ENCODE measurements around the gene COL23A1. TPM values are rescaled to one million over a fixed set of nuclear protein-coding genes. Genes with fewer than 3 reads are reported as not detected.
"Not testable (repeated sequence)": the region's sequence is repeated elsewhere in the genome, so short reads cannot be mapped to it uniquely, and the experiment has no call there.

Gene COL23A1
- total RNA-seq, 2 donors from 2014 or later: 2.0 to 3.0 TPM

- intact Hi-C loops (cut with DNase I): no loop called here
- DNase-seq (ENCODE audit: low spot score): peak; percentile 42
These were observed 259.3 kb downstream of the COL23A1 start for GRCh38 chr5:178330791-178331404.

- peak; percentile 71 for DNase-seq (ENCODE audit: low spot score)
- intact Hi-C loops (cut with DNase I): no loop called here
These were observed 261.1 kb downstream of the COL23A1 start for GRCh38 chr5:178328826-178329730.

- peak; percentile 28 for DNase-seq (ENCODE audit: low spot score)
- intact Hi-C loops (cut with DNase I): no loop called here
These were observed 262.1 kb downstream of the COL23A1 start for GRCh38 chr5:178327931-178328711.

GRCh38 chr5:178327446-178327845 lies 262.7 kb downstream of the COL23A1 start:
- intact Hi-C loops (cut with DNase I): no loop called here
- DNase-seq (ENCODE audit: low spot score): no peak

GRCh38 chr5:178326374-178326715 lies 263.8 kb downstream of the COL23A1 start:
- no peak for DNase-seq (ENCODE audit: low spot score)
- intact Hi-C loops (cut with DNase I): no loop called here

- intact Hi-C loops (cut with DNase I): no loop called here
These were observed 264.4 kb downstream of the COL23A1 start for GRCh38 chr5:178325679-178326373.

GRCh38 chr5:178325311-178325678 lies 264.9 kb downstream of the COL23A1 start:
- DNase-seq (ENCODE audit: low spot score): peak; percentile 59
- intact Hi-C loops (cut with DNase I): no loop called here

More at GRCh38 chr5:178325679-178326373, 264.4 kb downstream of the COL23A1 start:
- peak; percentile 64 for DNase-seq (ENCODE audit: low spot score)

- peak; percentile 68 for DNase-seq (ENCODE audit: low spot score)
- intact Hi-C loops (cut with DNase I): loop anchor here in 1 of 2 donors (5.0 kb wide), 1 partner anchor 518 kb away; no protein-coding TSS in a partner anchor
These were observed 265.5 kb downstream of the COL23A1 start for GRCh38 chr5:178324481-178325310.

GRCh38 chr5:178323961-178324360 lies 266.2 kb downstream of the COL23A1 start:
- peak; percentile 60 for DNase-seq (ENCODE audit: low spot score)
- intact Hi-C loops (cut with DNase I): loop anchor here in 1 of 2 donors (5.0 kb wide), 1 partner anchor 518 kb away; no protein-coding TSS in a partner anchor

GRCh38 chr5:178323541-178323865 lies 266.7 kb downstream of the COL23A1 start:
- intact Hi-C loops (cut with DNase I): loop anchor here in 1 of 2 donors (5.0 kb wide), 1 partner anchor 519 kb away; no protein-coding TSS in a partner anchor
- DNase-seq (ENCODE audit: low spot score): peak; percentile 42

- intact Hi-C loops (cut with DNase I): loop anchor here in 1 of 2 donors (5.0 kb wide), 1 partner anchor 519 kb away; no protein-coding TSS in a partner anchor
- peak; percentile 66 for DNase-seq (ENCODE audit: low spot score)
These were observed 267.3 kb downstream of the COL23A1 start for GRCh38 chr5:178322736-178323540.

GRCh38 chr5:178320281-178320855 lies 269.8 kb downstream of the COL23A1 start:
- peak; percentile 74 for DNase-seq (ENCODE audit: low spot score)
- intact Hi-C loops (cut with DNase I): loop anchor here in 1 of 2 donors (5.0 kb wide), 1 partner anchor 522 kb away; no protein-coding TSS in a partner anchor

- peak; percentile 76 for DNase-seq (ENCODE audit: low spot score)
- intact Hi-C loops (cut with DNase I): loop anchor here in 1 of 2 donors (5.0 kb wide), 1 partner anchor 523 kb away; no protein-coding TSS in a partner anchor
These were observed 270.6 kb downstream of the COL23A1 start for GRCh38 chr5:178319541-178320041.

GRCh38 chr5:178318893-178319292 lies 271.3 kb downstream of the COL23A1 start:
- DNase-seq (ENCODE audit: low spot score): peak; percentile 46
- intact Hi-C loops (cut with DNase I): no loop called here

- DNase-seq (ENCODE audit: low spot score): peak; percentile 69
- intact Hi-C loops (cut with DNase I): no loop called here
These were observed 271.8 kb downstream of the COL23A1 start for GRCh38 chr5:178318382-178318781.

- intact Hi-C loops (cut with DNase I); DNase-seq (ENCODE audit: low spot score): not testable (repeated sequence)
These were observed 272.5 kb downstream of the COL23A1 start for GRCh38 chr5:178317727-178318126.
